A549 (cell line): Measurements from ENCODE around the gene BZW1. TPM values are rescaled to one million over a fixed set of nuclear protein-coding genes. Genes with fewer than 3 reads are reported as not detected.

Experiments
- ATAC-seq, 2 experiments: fragments of 200-7000 bp in 1 of 2; fragments of >200 bp in 1 of 2; cut with Nextera tagmentation in 1 of 2; cut with Tn5 transposase in 1 of 2; 3 replicates each; pipeline versions ENCODE4 v1.8.0 to v1.9.1; 2018 to 2020; ENCODE audit warnings: mild to moderate bottlenecking in 1 of 2, moderate library complexity in 1 of 2
- CTCF ChIA-PET: fragments of 300-600 bp; sonication (Branson Sonifier 250); formaldehyde crosslinking; extraction: SDS; loops from one replicate; lab custom pipeline; 2021; ENCODE audit warnings: antibody characterized with exemption, inconsistent platforms; lab: Yijun Ruan, JAX
- POLR2A ChIA-PET: fragments of 350-600 bp; formaldehyde crosslinking; extraction: SDS; loops from one replicate; lab custom pipeline; 2021; ENCODE audit warnings: antibody characterized with exemption, inconsistent platforms; lab: Yijun Ruan, JAX
- DNase-seq, 2 experiments: peaks; one replicate each; pipeline versions ENCODE4 v3.0.0 to v3.0.0-alpha.2; 2011 to 2016; ENCODE audit warnings: low read depth in 1 of 2, low spot score in 1 of 2
- FAIRE-seq: peaks from 2 replicates; lab custom pipeline; 2011; peaks lifted over from hg19 to GRCh38; lab: Jason Lieb, UNC
- H3K27ac ChIP-seq, 2 experiments: fragments of >200 bp; sonication (Bioruptor Twin); formaldehyde crosslinking; 3 replicates each; pipeline ENCODE4 v1.5.1; 2016 to 2017
- H3K4me1 ChIP-seq: fragments of >200 bp; sonication (Bioruptor Twin); formaldehyde crosslinking; 3 replicates; pipeline ENCODE4 v1.6.1; 2016
- H3K4me2 ChIP-seq: fragments of >200 bp; sonication (Bioruptor Twin); formaldehyde crosslinking; 3 replicates; pipeline ENCODE4 v1.6.1; 2016
- H3K4me3 ChIP-seq: fragments of >200 bp; sonication (Bioruptor Twin); formaldehyde crosslinking; 3 replicates; pipeline ENCODE4 v1.5.1; 2016
- H3K9me3 ChIP-seq: fragments of >200 bp; sonication (Bioruptor Twin); formaldehyde crosslinking; 3 replicates; pipeline ENCODE4 v1.6.1; 2016
- ATOH8 ChIP-seq: fragments of 250-450 bp; sonication (Bioruptor Pico); IDR thresholded peaks from 2 replicates; pipeline ENCODE4 v1.5.0; 2020; ENCODE audit warnings: low read depth, mild to moderate bottlenecking, moderate library complexity
- CEBPB ChIP-seq, 2 experiments: fragments of >200 bp in 1 of 2; sonication (Bioruptor Twin) in 1 of 2; formaldehyde crosslinking in 1 of 2; IDR thresholded peaks; 2 replicates each; pipeline ENCODE4 v1.6.1; 2012 to 2016
- CTCF ChIP-seq: fragments of >200 bp; sonication (Bioruptor Twin); formaldehyde crosslinking; IDR thresholded peaks from 3 replicates; pipeline ENCODE4 v1.5.1; 2016
- E2F6 ChIP-seq: IDR thresholded peaks from 2 replicates; pipeline ENCODE4 v1.6.1; 2012; ENCODE audit warnings: low read depth, borderline replicate concordance
- FOSL2 ChIP-seq, 2 experiments: fragments of 450-650 bp in 1 of 2; fragments of >200 bp in 1 of 2; sonication (Bioruptor Twin) in 1 of 2; formaldehyde crosslinking; IDR thresholded peaks; 2 replicates each; pipeline versions ENCODE4 v1.5.0 to v1.6.1; 2016 to 2020; ENCODE audit warnings: mild to moderate bottlenecking in 1 of 2, moderate library complexity in 1 of 2
- GATA3 ChIP-seq: IDR thresholded peaks from 2 replicates; pipeline ENCODE4 v1.6.1; 2012; ENCODE audit warnings: borderline replicate concordance
- HOXB5 ChIP-seq: fragments of 250-450 bp; sonication (Bioruptor Pico); IDR thresholded peaks from 2 replicates; pipeline ENCODE4 v1.5.0; 2020; ENCODE audit warnings: mild to moderate bottlenecking, moderate library complexity
- JUN ChIP-seq, 2 experiments: fragments of >200 bp; sonication (Bioruptor Twin); formaldehyde crosslinking; IDR thresholded peaks; 2 replicates in 1 of 2; 3 replicates in 1 of 2; pipeline ENCODE4 v1.6.1; 2016 to 2017
- MAX ChIP-seq: IDR thresholded peaks from 2 replicates; pipeline ENCODE4 v1.6.1; 2012
- NR3C1 ChIP-seq: fragments of >200 bp; sonication (Bioruptor Twin); formaldehyde crosslinking; IDR thresholded peaks from 3 replicates; pipeline ENCODE4 v1.6.1; 2017
- PBX3 ChIP-seq: IDR thresholded peaks from 2 replicates; pipeline ENCODE4 v1.6.1; 2012
- RARB ChIP-seq: fragments of 250-450 bp; sonication (Bioruptor Pico); IDR thresholded peaks from 2 replicates; pipeline ENCODE4 v1.8.0; 2021; ENCODE audit warnings: mild to moderate bottlenecking, moderate library complexity
- RFX5 ChIP-seq: fragments of 450-650 bp; IDR thresholded peaks from 2 replicates; pipeline ENCODE4 v1.7.1; 2014; ENCODE audit warnings: antibody characterized with exemption, mild to moderate bottlenecking, moderate library complexity
- ZFP36 ChIP-seq: fragments of 450-650 bp; IDR thresholded peaks from 2 replicates; pipeline ENCODE4 v1.6.1; 2014; ENCODE audit warnings: borderline replicate concordance; ENCODE audit not compliant: partially characterized antibody
- WGBS: methylation state at CpG from one replicate; pipeline ENCODE4 v1.1.6; 2017; ENCODE audit errors: missing lambda C conversion rate; 5-methylcytosine and 5-hydroxymethylcytosine counted together
- polyA plus RNA-seq, 4 experiments: library from polyadenylated mRNA; depleted of rRNA in 3 of 4; stranded (reverse); fragments of >200 nt; fragmentation: RNase III in 1 of 4; extraction: RNeasy Plus Mini Kit Qiagen cat#74134 plus additional on column Dnase treatment in 1 of 4; gene quantifications; 2 replicates in 3 of 4; 3 replicates in 1 of 4; pipeline ENCODE4 v1.2.3, GENCODE V29; 2011 to 2017

Gene BZW1
- polyA plus RNA-seq, 2 of the 4 experiments (the other 2 are of a cell fraction) = 401 to 439 TPM

GRCh38 chr2:200796561-200796960 lies 15.1 kb upstream of the BZW1 start (continued):
- TF ChIP-seq CTCF (no peak), FOSL2 (IDR thresholded peaks at IDR 0.05) (no peak), FOSL2 (CRISPR knock-in tag; IDR thresholded peaks at IDR 0.05) (no peak), ZFP36 (no peak), E2F6 (no peak)

DNA sequence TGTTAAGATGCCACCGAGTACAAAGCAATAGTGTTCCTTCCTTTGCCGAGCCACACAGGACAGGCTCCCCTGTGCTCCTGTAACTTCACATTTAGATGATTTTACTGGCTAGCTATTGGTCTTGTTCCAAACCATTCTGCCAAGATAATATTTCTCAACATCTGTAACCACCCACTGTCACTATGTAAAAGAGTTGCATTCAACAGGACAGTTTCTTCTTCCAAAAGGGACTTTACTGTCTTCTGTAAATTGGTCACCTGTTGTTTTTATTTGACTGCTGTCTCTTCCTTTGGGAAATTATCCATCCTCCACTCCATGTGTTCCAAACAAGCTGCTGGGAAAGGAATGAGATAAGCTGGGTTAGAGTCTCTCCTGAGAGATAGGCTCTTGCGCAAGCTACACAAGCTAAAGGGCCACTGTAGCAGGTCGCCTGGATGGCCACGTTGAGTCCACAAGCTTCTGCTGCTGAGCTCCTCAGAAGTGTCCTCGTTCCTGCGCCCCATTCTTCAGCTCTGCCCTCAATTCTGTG lies 14.4 kb upstream of the BZW1 start:
- H3K9me3 ChIP-seq = no peaks in the 10 kb centered on the region
- ChIA-PET CTCF (interaction anchor here (0.6 to 2.2 kb wide), 9 partner anchors 9 to 824 kb away, joined by 3 to 6 read pairs (median 3); no protein-coding TSS in a partner anchor), POLR2A (no interaction called here)
- no peak overlapping the region for H3K4me3 ChIP-seq
- no peak for ATAC-seq
- peaks cover 34% of the 10 kb centered on the region for H3K4me1 ChIP-seq
- WGBS = 84% methylated on average over 7 of the region's 7 CpGs
- peak overlapping the region; percentile 51 to 52; a peak in 4 of 6 replicates for H3K27ac ChIP-seq
- TF ChIP-seq CEBPB (IDR thresholded peaks at IDR 0.05) (peak; percentile 79), RARB (CRISPR knock-in tag) (no peak)
- no peak for FAIRE-seq
- no peak for DNase-seq
- 0 out of 3 replicates have a peak overlapping the region, but pooled peaks have one; percentile 14 for H3K4me2 ChIP-seq

DNA sequence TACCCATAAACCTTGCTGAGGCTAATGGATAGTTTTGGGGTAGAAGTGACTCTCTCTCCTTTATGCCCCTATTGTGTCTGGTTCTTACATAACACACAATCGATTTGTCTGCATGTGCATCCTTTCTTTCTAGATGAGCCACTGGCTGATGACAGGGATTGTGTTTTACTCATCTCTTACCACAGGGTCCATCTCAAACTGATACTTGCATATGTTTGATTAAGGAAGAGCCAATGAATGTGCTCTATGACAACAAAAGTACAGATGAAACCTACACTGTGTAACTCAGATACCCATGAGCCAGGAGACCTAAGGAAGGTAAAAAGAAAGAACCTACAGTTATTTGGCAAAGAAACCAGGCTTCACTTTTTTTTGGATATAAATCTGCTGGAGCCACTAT lies 13.2 kb upstream of the BZW1 start:
- FAIRE-seq = no peak
- ChIA-PET POLR2A (interaction anchor here (0.6 kb wide), 1 partner anchor 10 kb away, joined by 3 read pairs; no protein-coding TSS in a partner anchor), CTCF (no interaction called here)
- Histone ChIP-seq H3K9me3 (no peaks in the 10 kb centered on the region), H3K4me1 (peaks cover 33% of the 10 kb centered on the region), H3K4me3 (no peak overlapping the region), H3K27ac (no peak overlapping the region), H3K4me2 (no peak overlapping the region)
- WGBS = 56% methylated on average over 1 of the region's 1 CpG
- no peak for ATAC-seq
- DNase-seq = no peak
- TF ChIP-seq MAX = no peak
- no peak for TF ChIP-seq ATOH8
- TF ChIP-seq CTCF = no peak
- TF ChIP-seq CEBPB (IDR thresholded peaks at IDR 0.05) = no peak
- TF ChIP-seq NR3C1 = no peak
- TF ChIP-seq HOXB5 (CRISPR knock-in tag) = no peak
- no peak for TF ChIP-seq ZFP36
- no peak for TF ChIP-seq RFX5
- no peak for TF ChIP-seq JUN (IDR thresholded peaks at IDR 0.05)
- TF ChIP-seq PBX3 = no peak
- no peak for TF ChIP-seq GATA3
